Cortex of kidney (tissue), 1 donor: ENCODE measurements around the gene AOPEP.

Experiments used
- DNase-seq: peaks from one replicate; lab custom pipeline; 2025; lab: John Stamatoyannopoulos, UW

The AOPEP gene

GRCh38 chr9:95096381-95096780, 369.9 kb downstream of the AOPEP start:
- no peak for DNase-seq

GRCh38 chr9:95096807-95097206, 370.3 kb downstream of the AOPEP start:
- DNase-seq = no peak

DNA sequence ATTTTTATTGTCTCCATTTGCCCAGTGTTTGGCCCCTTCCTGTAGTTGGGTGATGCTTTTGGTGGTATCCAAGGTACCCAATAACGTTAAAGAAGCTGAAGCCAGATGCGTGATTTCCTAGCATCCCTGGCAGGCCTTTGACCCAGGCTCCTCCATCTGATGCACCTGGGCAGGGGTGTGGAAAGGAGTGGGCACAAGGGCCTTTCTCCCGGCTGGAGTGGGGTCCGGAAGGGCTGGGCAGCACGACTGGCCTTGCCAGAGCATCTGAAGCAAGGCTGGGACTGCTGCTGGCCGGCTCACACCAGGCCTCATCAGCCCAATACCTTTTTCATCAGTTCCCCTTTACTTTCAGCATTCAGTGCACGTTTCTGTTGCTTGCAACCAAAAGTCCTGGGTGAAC, 370.8 kb downstream of the AOPEP start:
- no peak for DNase-seq

DNA sequence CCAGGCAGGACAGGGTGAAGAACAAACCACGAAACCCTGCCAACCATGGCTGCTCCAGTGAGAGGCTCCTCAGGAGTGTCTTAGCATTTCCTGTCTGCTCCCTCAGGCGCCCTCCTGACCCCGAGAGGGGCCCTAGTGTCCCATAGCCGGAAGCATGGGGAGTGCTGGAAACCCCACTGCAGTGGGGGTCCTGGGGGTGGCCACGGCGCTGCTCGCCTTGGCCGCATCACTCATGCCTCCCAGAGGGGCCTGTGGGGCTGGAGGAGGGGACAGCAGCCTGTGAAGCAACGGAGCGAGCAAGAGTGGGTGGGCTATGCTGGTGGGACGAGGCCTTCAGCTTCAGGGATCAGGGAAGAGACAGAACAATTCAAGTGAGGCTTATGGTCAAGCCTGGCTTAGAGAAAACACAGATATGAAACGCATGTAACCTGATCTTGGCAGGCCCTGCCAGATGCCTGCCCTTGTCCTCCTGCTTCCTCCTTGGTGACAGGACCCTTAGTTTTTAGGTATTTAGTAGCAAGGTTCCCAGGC, 372.0 kb downstream of the AOPEP start:
- DNase-seq = no peak

GRCh38 chr9:95099321-95100070, 373.0 kb downstream of the AOPEP start:
- DNase-seq = no peak

- DNase-seq = no peak
Measured at GRCh38 chr9:95100071-95100627, 373.6 kb downstream of the AOPEP start.

GRCh38 chr9:95101326-95101725, 374.8 kb downstream of the AOPEP start:
- no peak for DNase-seq

GRCh38 chr9:95102001-95102433, 375.5 kb downstream of the AOPEP start:
- DNase-seq = no peak

DNA sequence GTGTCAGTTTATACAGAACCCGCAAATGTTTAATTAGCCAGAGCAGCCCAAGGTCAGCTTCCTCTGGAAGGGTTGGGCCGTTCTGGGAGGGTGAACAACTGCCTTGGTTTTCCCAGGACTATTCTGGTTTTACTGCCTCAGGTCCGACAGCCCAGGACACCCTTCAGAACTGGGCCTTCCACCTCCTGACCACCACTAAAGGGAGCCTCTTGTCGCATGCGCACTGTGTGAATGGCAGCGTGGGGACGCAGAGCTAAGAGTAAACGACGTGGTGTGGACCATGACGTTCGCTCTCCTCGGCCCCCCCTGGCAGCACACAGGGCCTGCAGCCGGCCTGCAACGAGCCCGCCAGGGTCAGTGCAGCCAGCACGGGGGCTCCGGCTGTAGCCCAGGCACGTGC, 376.1 kb downstream of the AOPEP start:
- DNase-seq = no peak

DNA sequence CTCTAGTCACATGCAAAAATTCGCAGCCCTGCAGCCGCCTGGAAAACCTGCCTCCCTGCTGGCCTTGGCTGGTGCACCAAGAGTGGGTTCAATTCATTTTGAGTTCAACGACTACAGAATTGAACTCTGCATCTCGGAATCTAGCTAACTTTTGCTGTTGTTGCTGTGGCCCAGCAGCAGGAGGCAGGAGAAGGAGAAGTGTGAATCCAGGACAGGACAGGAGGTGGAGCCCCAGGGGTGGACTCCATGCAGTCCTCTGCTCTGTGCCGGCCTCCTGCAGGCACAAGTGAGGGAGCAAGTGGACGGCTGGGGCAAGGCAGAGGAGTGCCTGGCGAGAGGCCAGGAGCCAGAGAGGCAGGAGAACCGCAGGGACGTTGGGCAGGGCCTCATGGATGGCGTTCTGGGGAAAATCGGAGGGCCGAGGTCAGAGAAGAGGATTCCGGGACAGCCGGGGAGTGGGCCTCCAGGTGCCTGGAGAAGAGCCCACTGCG, 376.8 kb downstream of the AOPEP start:
- DNase-seq = no peak

GRCh38 chr9:95103871-95104580, 377.5 kb downstream of the AOPEP start:
- DNase-seq = no peak

DNA sequence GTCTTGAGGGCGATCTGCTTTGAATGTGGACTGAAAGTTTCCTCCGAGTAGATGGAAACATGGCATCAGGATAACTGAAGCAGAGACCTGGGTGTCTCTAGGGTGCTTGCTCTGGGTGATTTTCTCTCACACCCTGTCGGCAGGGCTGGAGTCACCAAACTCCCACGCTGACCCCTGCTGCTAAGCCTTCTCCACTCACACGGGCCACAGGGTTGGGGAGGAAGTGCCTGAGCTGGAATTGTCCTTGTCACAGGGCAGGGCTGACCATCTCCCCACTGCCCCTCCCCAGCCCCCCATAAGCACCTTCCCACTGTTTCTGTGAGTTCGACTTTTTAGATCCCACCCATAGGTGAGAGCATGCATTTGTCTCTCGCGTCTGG, 378.1 kb downstream of the AOPEP start:
- DNase-seq = no peak

DNA sequence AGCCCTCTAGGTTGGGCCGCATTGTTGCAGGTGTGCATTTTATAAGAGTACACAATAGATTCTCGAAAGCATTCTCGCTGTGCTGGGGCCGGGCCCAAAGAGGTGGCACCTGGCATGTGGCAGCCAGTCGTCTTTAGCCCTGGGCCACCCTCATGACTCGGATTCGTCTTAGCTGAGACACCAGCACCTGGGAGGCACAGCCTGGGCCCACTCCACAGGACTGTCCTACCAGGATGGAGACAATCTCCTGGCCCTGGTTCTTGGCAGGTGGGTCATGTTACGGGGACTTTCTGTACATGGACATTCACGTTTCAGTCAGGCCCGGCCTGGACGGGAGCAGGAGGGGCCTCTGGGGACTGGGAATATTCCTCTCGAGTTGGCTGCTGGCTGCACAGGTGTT, 378.5 kb downstream of the AOPEP start:
- DNase-seq = no peak

DNA sequence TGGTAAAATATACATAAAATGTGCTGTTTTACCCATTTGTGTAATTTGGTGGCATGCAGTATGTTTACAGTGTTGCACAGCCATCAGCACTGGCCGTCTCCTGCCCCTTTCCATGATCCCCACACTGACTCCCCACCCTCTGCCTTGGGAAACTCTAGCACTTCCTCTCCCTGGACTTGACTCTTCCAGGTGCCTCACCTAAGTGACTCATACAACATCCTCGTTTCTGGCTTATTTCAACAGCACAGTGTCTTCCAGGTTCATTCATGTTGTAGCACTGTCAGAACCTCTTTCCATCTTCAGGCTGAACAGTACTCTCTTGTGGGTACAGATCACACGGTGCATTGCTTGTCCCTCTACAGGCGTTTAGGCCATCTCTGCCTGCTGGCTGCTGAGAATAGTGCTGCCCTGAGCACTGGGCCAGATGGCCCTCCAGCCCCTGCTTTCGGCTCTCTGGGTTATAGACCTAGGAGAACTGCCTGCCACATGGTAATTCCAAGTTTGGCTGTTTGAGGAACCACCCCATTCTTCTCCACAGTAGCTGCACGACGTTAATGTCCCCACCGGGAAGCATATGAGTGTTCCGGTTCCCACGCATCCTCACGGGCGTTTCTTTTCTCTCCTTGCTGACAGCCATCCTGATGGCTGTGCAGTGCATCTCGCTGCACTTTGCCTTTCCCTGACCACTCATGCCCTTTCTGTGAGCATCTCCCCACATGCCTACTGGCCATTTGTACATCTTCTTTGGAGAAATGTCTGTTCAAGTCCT, 379.2 kb downstream of the AOPEP start:
- no peak for DNase-seq

DNA sequence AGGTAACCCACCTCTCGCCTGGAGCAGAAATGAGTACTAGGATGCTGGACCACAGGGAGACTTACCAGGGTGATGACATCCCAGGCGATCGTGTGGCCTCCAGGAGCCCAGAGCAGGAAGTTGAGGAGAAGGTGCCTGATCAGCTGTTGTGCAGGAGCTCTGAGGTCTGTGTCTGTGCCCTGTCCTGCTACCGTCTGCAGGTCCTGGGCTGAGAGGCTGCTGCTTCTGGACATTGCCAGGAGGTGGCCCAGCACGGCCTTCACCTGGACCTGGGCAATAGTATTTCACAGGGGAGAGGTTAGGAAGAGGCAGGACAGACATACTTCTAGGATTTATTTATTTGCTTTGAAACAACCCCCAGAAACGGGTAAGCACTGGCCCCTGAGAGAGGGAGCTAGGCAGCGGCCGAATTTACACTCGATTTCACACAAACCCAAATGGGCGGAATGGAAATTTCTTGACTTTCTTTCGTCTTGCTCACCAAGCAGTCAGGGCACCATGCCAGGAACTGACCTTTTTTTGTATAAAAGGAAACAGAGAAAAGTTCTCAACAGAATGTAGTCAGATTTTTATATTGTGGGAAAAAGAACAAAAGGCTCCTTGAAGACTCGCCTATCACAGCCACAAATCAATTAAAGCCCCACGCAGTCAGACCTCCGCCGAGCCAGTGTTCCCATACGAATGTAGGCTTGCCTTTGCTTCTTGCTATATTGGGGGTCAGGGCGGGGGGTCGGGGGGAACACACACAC, 380.7 kb downstream of the AOPEP start:
- DNase-seq = no peak

- no peak for DNase-seq
Measured at GRCh38 chr9:95107976-95108375, 381.5 kb downstream of the AOPEP start.

DNA sequence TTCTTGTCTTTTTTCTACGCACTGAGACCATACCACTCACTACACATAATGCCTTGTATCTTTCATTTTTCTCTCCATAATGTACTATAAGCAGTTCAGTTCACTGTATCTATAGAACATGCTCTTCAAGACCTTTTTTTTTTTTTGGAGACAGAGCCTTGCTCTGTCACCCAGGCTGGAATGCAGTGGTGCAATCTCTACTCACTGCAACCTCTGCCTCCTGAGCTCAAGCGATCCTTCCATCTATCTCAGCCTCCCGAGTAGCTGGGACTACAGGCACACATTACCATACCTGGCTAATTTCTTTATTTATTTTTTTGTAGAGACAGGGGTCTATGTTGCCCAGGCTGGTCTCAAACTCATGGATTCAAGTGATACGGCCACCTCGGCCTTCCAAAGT, 382.3 kb downstream of the AOPEP start:
- DNase-seq = no peak

DNA sequence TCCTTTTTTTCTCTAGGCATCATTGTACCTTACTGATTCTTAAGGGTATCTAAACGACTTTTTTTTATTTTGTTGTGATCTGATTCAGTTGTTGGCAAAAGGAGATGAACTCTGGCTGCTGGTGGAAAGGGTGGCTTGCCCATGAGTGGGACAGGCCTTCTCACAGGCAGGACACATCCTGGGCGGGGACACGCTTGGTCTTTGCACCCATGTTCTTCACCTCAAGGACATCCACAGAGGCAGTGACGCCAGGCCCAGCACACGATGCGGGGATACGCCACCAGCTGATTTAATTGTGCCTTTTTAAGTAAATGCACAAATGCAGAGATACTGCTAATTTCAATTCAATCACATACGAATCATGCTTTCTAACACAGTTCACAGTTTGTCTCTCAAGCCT, 383.0 kb downstream of the AOPEP start:
- no peak for DNase-seq

DNA sequence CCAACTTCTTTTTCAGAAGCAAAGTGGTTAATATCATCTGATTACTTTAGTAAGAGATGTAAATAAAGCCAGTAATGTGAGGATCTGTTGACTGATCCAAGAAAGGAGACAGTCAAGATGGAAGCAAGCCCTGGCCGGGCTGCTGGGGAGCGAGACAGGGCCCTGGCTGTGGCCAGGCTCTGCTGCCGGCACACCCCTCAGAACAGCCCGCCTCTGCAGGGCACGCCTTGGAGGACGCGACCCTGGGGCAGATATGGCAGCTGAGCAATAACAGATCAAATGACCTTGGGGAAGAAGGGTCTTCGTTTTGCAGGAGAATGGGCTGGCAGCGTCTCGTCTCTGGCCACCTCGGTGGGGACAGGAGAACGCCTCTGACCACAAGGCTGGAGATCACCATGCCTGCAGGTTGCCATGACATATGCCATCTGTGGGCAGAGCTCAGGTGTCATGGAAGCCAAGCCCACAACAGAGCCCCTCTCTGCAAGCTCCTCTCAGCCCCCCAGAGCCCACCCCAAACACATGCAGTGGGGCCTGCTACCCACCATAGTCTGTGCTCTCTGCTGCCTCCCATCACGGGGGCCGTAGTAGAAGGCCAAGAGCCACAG, 384.5 kb downstream of the AOPEP start:
- no peak for DNase-seq

GRCh38 chr9:95111716-95112115, 385.2 kb downstream of the AOPEP start:
- no peak for DNase-seq
